Neural crest cell (in vitro differentiated cells): ENCODE results near the gene AFAP1. TPM values are rescaled to one million over a fixed set of nuclear protein-coding genes. Genes with fewer than 3 reads are reported as not detected.

Experiments used
- DNase-seq: peaks from one replicate; pipeline ENCODE4 v3.0.0; 2021; ENCODE audit warnings: low read depth, mixed read lengths, low spot score
- H3K27ac Mint-ChIP-seq: one replicate; pipeline ENCODE4 v1.8.0; 2021; ENCODE audit warnings: mild to moderate bottlenecking, mixed read lengths; ENCODE audit not compliant: unreplicated experiment
- H3K27me3 Mint-ChIP-seq: 2 replicates; pipeline ENCODE4 v1.8.0; 2021; ENCODE audit warnings: low read depth, mild to moderate bottlenecking, mixed read lengths
- H3K36me3 Mint-ChIP-seq: 2 replicates; pipeline ENCODE4 v1.8.0; 2021; ENCODE audit warnings: low read depth, mild to moderate bottlenecking, mixed read lengths
- H3K4me1 Mint-ChIP-seq: 2 replicates; pipeline ENCODE4 v1.8.0; 2021; ENCODE audit warnings: mixed read lengths
- H3K4me3 Mint-ChIP-seq: one replicate; pipeline ENCODE4 v1.8.0; 2021; ENCODE audit warnings: mild to moderate bottlenecking, mixed read lengths
- H3K9me3 Mint-ChIP-seq: 2 replicates; pipeline ENCODE4 v1.8.0; 2021; ENCODE audit warnings: mixed read lengths
- total RNA-seq: library from RNA; stranded (reverse); gene quantifications from 2 replicates; pipeline ENCODE4 v1.2.1, GENCODE V29; 2021
- TF ChIP-seq, protein P1 (sequence below): fragments of 200-600 bp; sonication (generic); conservative IDR thresholded peaks from 2 replicates; pipeline ENCODE4 v1.5.0; 2021; ENCODE audit warnings: antibody characterized with exemption, mild to moderate bottlenecking

AFAP1 gene
- total RNA-seq, 1 donor from 2014 or later, result 28.1 TPM

GRCh38 chr4:7784131-7784870 lies 155.4 kb downstream of the AFAP1 start:
- TF ChIP-seq, protein P1, sequence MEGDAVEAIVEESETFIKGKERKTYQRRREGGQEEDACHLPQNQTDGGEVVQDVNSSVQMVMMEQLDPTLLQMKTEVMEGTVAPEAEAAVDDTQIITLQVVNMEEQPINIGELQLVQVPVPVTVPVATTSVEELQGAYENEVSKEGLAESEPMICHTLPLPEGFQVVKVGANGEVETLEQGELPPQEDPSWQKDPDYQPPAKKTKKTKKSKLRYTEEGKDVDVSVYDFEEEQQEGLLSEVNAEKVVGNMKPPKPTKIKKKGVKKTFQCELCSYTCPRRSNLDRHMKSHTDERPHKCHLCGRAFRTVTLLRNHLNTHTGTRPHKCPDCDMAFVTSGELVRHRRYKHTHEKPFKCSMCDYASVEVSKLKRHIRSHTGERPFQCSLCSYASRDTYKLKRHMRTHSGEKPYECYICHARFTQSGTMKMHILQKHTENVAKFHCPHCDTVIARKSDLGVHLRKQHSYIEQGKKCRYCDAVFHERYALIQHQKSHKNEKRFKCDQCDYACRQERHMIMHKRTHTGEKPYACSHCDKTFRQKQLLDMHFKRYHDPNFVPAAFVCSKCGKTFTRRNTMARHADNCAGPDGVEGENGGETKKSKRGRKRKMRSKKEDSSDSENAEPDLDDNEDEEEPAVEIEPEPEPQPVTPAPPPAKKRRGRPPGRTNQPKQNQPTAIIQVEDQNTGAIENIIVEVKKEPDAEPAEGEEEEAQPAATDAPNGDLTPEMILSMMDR, result no peak
- Mint-ChIP-seq H3K4me3 (no peak overlapping the region), H3K27me3 (no peaks in the 10 kb centered on the region), H3K36me3 (peaks cover 9% of the 10 kb centered on the region), H3K9me3 (no peaks in the 10 kb centered on the region), H3K4me1 (peaks cover 40% of the 10 kb centered on the region), H3K27ac (no peak overlapping the region)
- DNase-seq, result no peak

DNA sequence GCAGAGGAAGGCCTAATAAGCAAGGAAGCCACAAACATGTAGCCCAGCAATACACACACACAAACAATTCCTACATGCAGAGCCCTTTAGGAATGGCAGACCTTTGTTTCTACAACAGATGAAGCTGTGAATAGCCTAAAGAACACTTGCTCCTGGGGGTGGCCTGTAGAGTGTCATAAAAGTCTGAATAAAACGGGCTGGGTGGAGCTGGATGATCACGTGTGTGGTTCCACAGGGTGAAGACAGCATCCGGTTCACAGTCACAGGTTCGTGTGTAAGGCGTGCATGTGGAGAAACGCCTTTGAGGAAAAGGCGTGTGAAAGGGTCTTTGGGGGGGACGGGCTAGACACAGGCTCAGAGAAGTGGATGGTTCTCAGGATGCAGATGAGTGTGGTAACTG lies 156.1 kb downstream of the AFAP1 start:
- Mint-ChIP-seq H3K27ac (no peak overlapping the region), H3K9me3 (no peaks in the 10 kb centered on the region)
- no peak for DNase-seq

GRCh38 chr4:7782783-7783182 lies 156.9 kb downstream of the AFAP1 start:
- Mint-ChIP-seq H3K4me3 (no peak overlapping the region), H3K27me3 (no peaks in the 10 kb centered on the region), H3K27ac (no peak overlapping the region), H3K9me3 (no peaks in the 10 kb centered on the region), H3K36me3 (peaks cover 13% of the 10 kb centered on the region), H3K4me1 (peaks cover 40% of the 10 kb centered on the region)
- TF ChIP-seq, protein P1, result no peak
- no peak for DNase-seq

More for the DNA sequence above, 156.1 kb downstream of the AFAP1 start:
- TF ChIP-seq, protein P1, result no peak
- peaks cover 9% of the 10 kb centered on the region for H3K36me3 Mint-ChIP-seq
- H3K4me1 Mint-ChIP-seq, result peaks cover 40% of the 10 kb centered on the region
- H3K27me3 Mint-ChIP-seq, result no peaks in the 10 kb centered on the region
- H3K4me3 Mint-ChIP-seq, result no peak overlapping the region

DNA sequence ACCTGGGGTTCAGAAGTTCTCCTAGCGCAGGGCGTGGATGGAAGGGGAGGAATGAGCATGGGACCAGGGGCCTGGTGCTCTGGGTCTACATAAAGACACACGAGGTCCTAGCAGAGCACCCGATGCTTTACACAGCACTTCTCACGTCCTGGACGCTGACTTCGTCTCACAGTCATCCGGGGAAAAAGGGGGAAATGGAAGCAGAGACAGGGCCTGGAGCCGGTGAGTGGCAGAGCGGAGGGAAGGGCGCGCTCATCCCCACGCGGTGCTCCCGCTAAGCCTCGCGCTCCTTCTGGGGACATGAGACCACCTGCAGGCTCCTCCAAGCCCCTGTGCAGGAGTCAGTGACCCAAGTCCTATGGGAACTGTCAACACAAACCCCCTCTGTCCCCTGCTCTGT lies 157.7 kb downstream of the AFAP1 start:
- DNase-seq, result no peak
- H3K27ac Mint-ChIP-seq, result peak overlapping the region; percentile 11
- H3K36me3 Mint-ChIP-seq, result peaks cover 13% of the 10 kb centered on the region
- H3K4me3 Mint-ChIP-seq, result no peak overlapping the region
- peaks cover 41% of the 10 kb centered on the region for H3K4me1 Mint-ChIP-seq
- no peaks in the 10 kb centered on the region for H3K27me3 Mint-ChIP-seq
- TF ChIP-seq, protein P1, result no peak
- H3K9me3 Mint-ChIP-seq, result no peaks in the 10 kb centered on the region

DNA sequence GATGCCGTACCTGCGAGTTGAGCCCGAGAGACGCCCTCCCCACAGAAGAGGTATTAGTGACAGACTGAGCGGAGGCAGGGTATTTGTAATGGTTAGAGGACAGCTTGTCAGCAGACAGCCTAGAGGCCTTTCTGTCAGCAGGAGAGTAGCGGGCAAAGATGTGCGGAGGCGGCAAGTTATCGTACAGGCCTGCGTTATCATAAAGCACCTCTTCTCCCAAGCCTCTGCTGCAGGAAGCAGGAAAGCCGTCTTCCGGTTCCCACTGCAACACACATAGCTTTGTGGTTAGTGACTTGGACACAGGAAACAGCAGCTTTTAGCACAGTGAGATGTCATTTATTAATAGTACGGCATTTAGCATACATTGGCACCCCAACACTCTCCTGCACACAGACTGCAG lies 158.3 kb downstream of the AFAP1 start:
- H3K27ac Mint-ChIP-seq, result no peak overlapping the region
- TF ChIP-seq, protein P1, result no peak
- no peak for DNase-seq
- H3K9me3 Mint-ChIP-seq, result no peaks in the 10 kb centered on the region
- peaks cover 44% of the 10 kb centered on the region for H3K4me1 Mint-ChIP-seq
- peaks cover 13% of the 10 kb centered on the region for H3K36me3 Mint-ChIP-seq
- no peaks in the 10 kb centered on the region for H3K27me3 Mint-ChIP-seq
- no peak overlapping the region for H3K4me3 Mint-ChIP-seq
